GM12891 (cell line): ENCODE measurements around the gene PCSK1.

Experiments
- DNase-seq: peaks from one replicate; pipeline ENCODE4 v3.0.0; 2011; ENCODE audit warnings: low spot score; ENCODE audit not compliant: insufficient read length
- FAIRE-seq: peaks from 2 replicates; lab custom pipeline; 2011; peaks lifted over from hg19 to GRCh38; lab: Jason Lieb, UNC
- PAX5 ChIP-seq: IDR thresholded peaks from 2 replicates; pipeline ENCODE4 v1.6.1; 2011; ENCODE audit warnings: low read length, moderate library complexity, mild to moderate bottlenecking; ENCODE audit not compliant: insufficient read depth, severe bottlenecking
- POLR2A ChIP-seq: IDR thresholded peaks from 2 replicates; pipeline ENCODE4 v1.6.1; 2011; ENCODE audit warnings: low read depth, low read length, control low read depth
- POLR2AphosphoS5 ChIP-seq: IDR thresholded peaks from 2 replicates; pipeline ENCODE4 v1.6.1; 2011; ENCODE audit warnings: low read depth, low read length, control low read depth
- POU2F2 ChIP-seq: IDR thresholded peaks from 2 replicates; pipeline ENCODE4 v1.6.1; 2011; ENCODE audit warnings: low read depth, mild to moderate bottlenecking, control low read depth, low read length, moderate library complexity
- SPI1 ChIP-seq: IDR thresholded peaks from 2 replicates; pipeline ENCODE4 v1.6.1; 2011; ENCODE audit warnings: low read depth, low read length, control low read depth
- TAF1 ChIP-seq: IDR thresholded peaks from 2 replicates; pipeline ENCODE4 v1.6.1; 2011; ENCODE audit warnings: low read depth, low read length, control low read depth

Gene PCSK1

GRCh38 chr5:96431376-96432187, 1.5 kb downstream of the PCSK1 start:
- DNase-seq (no peak), FAIRE-seq (no peak)
- TF ChIP-seq PAX5 = peak; percentile 43
- no peak for TF ChIP-seq TAF1
- no peak for TF ChIP-seq POLR2A
- no peak for TF ChIP-seq POLR2AphosphoS5

GRCh38 chr5:96427824-96428223, 5.2 kb downstream of the PCSK1 start:
- no peak for DNase-seq
- TF ChIP-seq TAF1 (no peak), SPI1 (no peak), POLR2AphosphoS5 (no peak), POLR2A (no peak), POU2F2 (no peak), PAX5 (no peak)
- FAIRE-seq = no peak

GRCh38 chr5:96426831-96427230, 6.2 kb downstream of the PCSK1 start:
- DNase-seq (no peak), FAIRE-seq (no peak)
- TF ChIP-seq POLR2AphosphoS5 (no peak), TAF1 (no peak), SPI1 (no peak), POU2F2 (no peak), PAX5 (no peak), POLR2A (no peak)

- DNase-seq = no peak
- TF ChIP-seq POLR2AphosphoS5 (no peak), PAX5 (no peak), POU2F2 (no peak), TAF1 (no peak), SPI1 (no peak), POLR2A (no peak)
- no peak for FAIRE-seq
These were observed 7.6 kb downstream of the PCSK1 start for GRCh38 chr5:96425443-96425842.

GRCh38 chr5:96415897-96416296, 17.2 kb downstream of the PCSK1 start:
- TF ChIP-seq POLR2AphosphoS5 (no peak), TAF1 (no peak), SPI1 (no peak), PAX5 (no peak), POU2F2 (no peak), POLR2A (no peak)
- DNase-seq (no peak), FAIRE-seq (no peak)

GRCh38 chr5:96412868-96413449, 20.1 kb downstream of the PCSK1 start:
- no peak for FAIRE-seq
- no peak for DNase-seq
- no peak for TF ChIP-seq POLR2AphosphoS5
- no peak for TF ChIP-seq POU2F2
- no peak for TF ChIP-seq SPI1
- no peak for TF ChIP-seq TAF1

GRCh38 chr5:96410013-96410412, 23.0 kb downstream of the PCSK1 start:
- TF ChIP-seq POLR2AphosphoS5 (no peak), POU2F2 (no peak), PAX5 (no peak), TAF1 (no peak), POLR2A (no peak)
- DNase-seq (no peak), FAIRE-seq (no peak)

GRCh38 chr5:96408841-96409538, 24.1 kb downstream of the PCSK1 start:
- DNase-seq = no peak
- no peak for TF ChIP-seq TAF1
- TF ChIP-seq PAX5 = no peak
- no peak for TF ChIP-seq SPI1
- TF ChIP-seq POU2F2 = no peak
- TF ChIP-seq POLR2A = no peak
- TF ChIP-seq POLR2AphosphoS5 = no peak
- no peak for FAIRE-seq

- DNase-seq (no peak), FAIRE-seq (no peak)
- TF ChIP-seq POLR2A (no peak), POLR2AphosphoS5 (no peak), PAX5 (no peak), TAF1 (no peak), POU2F2 (no peak), SPI1 (no peak)
These were observed 24.8 kb downstream of the PCSK1 start for GRCh38 chr5:96408210-96408777.

- TF ChIP-seq TAF1 = no peak
- no peak for TF ChIP-seq POLR2A
- no peak for TF ChIP-seq POLR2AphosphoS5
- TF ChIP-seq POU2F2 = no peak
- TF ChIP-seq SPI1 = no peak
- TF ChIP-seq PAX5 = no peak
- FAIRE-seq (no peak), DNase-seq (no peak)
These were observed 25.6 kb downstream of the PCSK1 start for GRCh38 chr5:96407436-96407835.
